ENCODE measurements around the gene GIMAP1.
"Not testable (repeated sequence)": the region's sequence is repeated elsewhere in the genome, so short reads cannot be mapped to it uniquely, and the experiment has no call there.

GIMAP1 gene

GRCh38 chr7:150675714-150676113, 40.7 kb upstream of the GIMAP1 start:
- Histone ChIP-seq H3K27me3 (ENCODE audit: low read depth, low read length) (no peaks in the 10 kb centered on the region), H3K79me2 (ENCODE audit: low read length) (no peaks in the 10 kb centered on the region), H3K9me3 (ENCODE audit: insufficient read depth, low read length) (no peaks in the 10 kb centered on the region), H3K4me1 (ENCODE audit: low read length) (no peaks in the 10 kb centered on the region), H3K9ac (ENCODE audit: low read length) (no peak overlapping the region), H3K4me2 (ENCODE audit: low read length) (no peak overlapping the region), H3K36me3 (replicated peaks; ENCODE audit: low read depth, low read length) (no peaks in the 10 kb centered on the region), H2AFZ (ENCODE audit: low read depth, low read length) (no peak overlapping the region), H4K20me1 (ENCODE audit: insufficient read depth, low read length) (no peaks in the 10 kb centered on the region), H3K4me3 (ENCODE audit: low read length) (no peak overlapping the region), H3K27ac (ENCODE audit: low read length) (no peak overlapping the region)
- no peak for TF ChIP-seq CTCF (IDR thresholded peaks at IDR 0.05; ENCODE audit: low read depth, low read length)
- no peak for TF ChIP-seq EZH2phosphoT487 (IDR thresholded peaks at IDR 0.05; ENCODE audit: low read depth)

GRCh38 chr7:150676276-150676675, 40.1 kb upstream of the GIMAP1 start:
- not testable (repeated sequence) for H3K4me2 ChIP-seq (ENCODE audit: low read length)

GRCh38 chr7:150676854-150677253, 39.6 kb upstream of the GIMAP1 start:
- H4K20me1 ChIP-seq (ENCODE audit: insufficient read depth, low read length); H3K4me1 ChIP-seq (ENCODE audit: low read length); H3K27ac ChIP-seq (ENCODE audit: low read length); H3K9ac ChIP-seq (ENCODE audit: low read length); H3K79me2 ChIP-seq (ENCODE audit: low read length); H3K27me3 ChIP-seq (ENCODE audit: low read depth, low read length); H3K9me3 ChIP-seq (ENCODE audit: insufficient read depth, low read length); H2AFZ ChIP-seq (ENCODE audit: low read depth, low read length); H3K36me3 ChIP-seq (replicated peaks; ENCODE audit: low read depth, low read length); H3K4me3 ChIP-seq (ENCODE audit: low read length); H3K4me2 ChIP-seq (ENCODE audit: low read length): not testable (repeated sequence)

More at GRCh38 chr7:150676276-150676675, 40.1 kb upstream of the GIMAP1 start:
- H3K9me3 ChIP-seq (ENCODE audit: insufficient read depth, low read length); H3K4me1 ChIP-seq (ENCODE audit: low read length); H3K4me3 ChIP-seq (ENCODE audit: low read length); H3K27me3 ChIP-seq (ENCODE audit: low read depth, low read length); H3K9ac ChIP-seq (ENCODE audit: low read length); H3K36me3 ChIP-seq (replicated peaks; ENCODE audit: low read depth, low read length); H3K79me2 ChIP-seq (ENCODE audit: low read length); H3K27ac ChIP-seq (ENCODE audit: low read length); H2AFZ ChIP-seq (ENCODE audit: low read depth, low read length); H4K20me1 ChIP-seq (ENCODE audit: insufficient read depth, low read length): not testable (repeated sequence)

- not testable (repeated sequence) for H2AFZ ChIP-seq (ENCODE audit: low read depth, low read length); H3K36me3 ChIP-seq (replicated peaks; ENCODE audit: low read depth, low read length); H3K79me2 ChIP-seq (ENCODE audit: low read length); H3K27ac ChIP-seq (ENCODE audit: low read length); H3K27me3 ChIP-seq (ENCODE audit: low read depth, low read length); H3K4me2 ChIP-seq (ENCODE audit: low read length); H3K9me3 ChIP-seq (ENCODE audit: insufficient read depth, low read length); H3K4me1 ChIP-seq (ENCODE audit: low read length); H3K9ac ChIP-seq (ENCODE audit: low read length); H3K4me3 ChIP-seq (ENCODE audit: low read length); H4K20me1 ChIP-seq (ENCODE audit: insufficient read depth, low read length)
Observed at GRCh38 chr7:150678601-150679000, 37.8 kb upstream of the GIMAP1 start.

- H3K4me2 ChIP-seq (ENCODE audit: low read length); H3K36me3 ChIP-seq (replicated peaks; ENCODE audit: low read depth, low read length); H3K27ac ChIP-seq (ENCODE audit: low read length); H2AFZ ChIP-seq (ENCODE audit: low read depth, low read length); H3K79me2 ChIP-seq (ENCODE audit: low read length); H4K20me1 ChIP-seq (ENCODE audit: insufficient read depth, low read length); H3K9ac ChIP-seq (ENCODE audit: low read length); H3K27me3 ChIP-seq (ENCODE audit: low read depth, low read length); H3K4me3 ChIP-seq (ENCODE audit: low read length); H3K4me1 ChIP-seq (ENCODE audit: low read length); H3K9me3 ChIP-seq (ENCODE audit: insufficient read depth, low read length): not testable (repeated sequence)
Observed at GRCh38 chr7:150680364-150680763, 36.0 kb upstream of the GIMAP1 start.

- no peaks in the 10 kb centered on the region for H3K27me3 ChIP-seq (ENCODE audit: low read depth, low read length)
- no peaks in the 10 kb centered on the region for H3K9me3 ChIP-seq (ENCODE audit: insufficient read depth, low read length)
- H3K9ac ChIP-seq (ENCODE audit: low read length): peak within 1 kb of the TSS; percentile 37; the same call in 1 of the 2 replicates
- peaks cover 15% of the 10 kb centered on the region for H3K4me1 ChIP-seq (ENCODE audit: low read length)
- H3K79me2 ChIP-seq (ENCODE audit: low read length): no peaks in the 10 kb centered on the region
- no peaks in the 10 kb centered on the region for H3K36me3 ChIP-seq (replicated peaks; ENCODE audit: low read depth, low read length)
- peak within 1 kb of the TSS; percentile 5; the same call in 1 of the 2 replicates for H3K27ac ChIP-seq (ENCODE audit: low read length)
- peak within 1 kb of the TSS; percentile 80 for H2AFZ ChIP-seq (ENCODE audit: low read depth, low read length)
- H3K4me3 ChIP-seq (ENCODE audit: low read length): peak within 1 kb of the TSS; percentile 71
- TF ChIP-seq CTCF (IDR thresholded peaks at IDR 0.05; ENCODE audit: low read depth, low read length) (no peak), EZH2phosphoT487 (IDR thresholded peaks at IDR 0.05; ENCODE audit: low read depth) (no peak)
- no peaks in the 10 kb centered on the region for H4K20me1 ChIP-seq (ENCODE audit: insufficient read depth, low read length)
- H3K4me2 ChIP-seq (ENCODE audit: low read length): peak within 1 kb of the TSS; percentile 69
Observed at GRCh38 chr7:150685219-150686029, 31.0 kb upstream of the GIMAP1 start, which contains the start of gene GIMAP2. TSS of gene GIMAP2 (plus strand) at chr7:150685706. CDS start at chr7:150687060, 1,354 bp downstream.
